HG02642 (cell line): Measurements from ENCODE around the gene PELI2.
A peak's percentile ranks its signal among the peaks of the same experiment; 100 is the strongest.

ENCODE experiments used
- ATAC-seq: cut with Tn5 transposase; IDR thresholded peaks from one replicate; pipeline ENCODE4 v1.9.1; 2021; ENCODE audit warnings: mild to moderate bottlenecking; ENCODE audit not compliant: unreplicated experiment, poor library complexity

PELI2 gene, protein sequence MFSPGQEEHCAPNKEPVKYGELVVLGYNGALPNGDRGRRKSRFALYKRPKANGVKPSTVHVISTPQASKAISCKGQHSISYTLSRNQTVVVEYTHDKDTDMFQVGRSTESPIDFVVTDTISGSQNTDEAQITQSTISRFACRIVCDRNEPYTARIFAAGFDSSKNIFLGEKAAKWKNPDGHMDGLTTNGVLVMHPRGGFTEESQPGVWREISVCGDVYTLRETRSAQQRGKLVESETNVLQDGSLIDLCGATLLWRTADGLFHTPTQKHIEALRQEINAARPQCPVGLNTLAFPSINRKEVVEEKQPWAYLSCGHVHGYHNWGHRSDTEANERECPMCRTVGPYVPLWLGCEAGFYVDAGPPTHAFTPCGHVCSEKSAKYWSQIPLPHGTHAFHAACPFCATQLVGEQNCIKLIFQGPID

DNA sequence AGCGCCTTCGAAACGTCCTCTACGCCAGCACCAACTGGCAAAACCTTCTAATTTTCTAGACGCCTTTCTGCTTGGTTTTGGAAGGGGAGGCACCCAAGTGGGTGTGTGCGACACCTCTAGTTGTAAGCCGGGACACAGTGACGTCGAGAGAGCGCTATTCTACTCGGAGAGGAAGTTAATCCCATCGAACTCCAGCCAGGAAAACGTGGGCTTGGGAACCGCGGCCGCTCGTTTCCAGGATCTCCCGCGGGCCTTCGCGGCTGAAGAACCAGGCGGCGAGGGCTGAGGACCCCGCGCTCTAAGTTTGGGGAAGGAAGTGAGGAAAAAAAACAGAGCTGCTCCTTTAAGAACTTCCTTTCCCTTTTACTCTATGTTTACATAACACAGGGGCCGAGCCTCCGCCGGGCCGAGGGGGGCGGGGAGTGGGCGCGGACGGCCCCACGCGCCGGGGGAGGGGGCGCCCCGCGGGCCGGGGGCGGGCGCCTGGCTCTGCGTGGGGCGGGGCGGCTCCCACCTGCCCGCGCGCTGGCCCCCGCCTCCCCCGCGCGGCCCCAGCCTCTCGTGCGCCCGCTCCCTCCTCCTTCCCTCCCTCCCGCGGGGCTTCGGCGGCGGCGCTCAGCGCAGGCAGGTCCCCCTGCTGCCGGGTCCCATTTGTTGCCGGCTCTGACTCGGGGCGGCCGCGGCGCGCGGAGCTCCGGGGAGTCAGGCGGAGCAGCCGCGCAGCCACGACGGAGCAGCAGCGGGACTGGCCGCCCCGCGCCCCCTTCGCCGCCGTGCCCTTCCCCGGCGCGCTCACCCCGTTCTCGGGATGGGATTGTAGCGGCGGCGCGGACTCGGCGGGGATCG lies at the start of gene PELI2:
PELI2 (plus strand) TSS at position 647 of the 846 bp plus-strand sequence. CDS start 250 bp downstream, outside the sequence.
- peak; percentile 72 for ATAC-seq

DNA sequence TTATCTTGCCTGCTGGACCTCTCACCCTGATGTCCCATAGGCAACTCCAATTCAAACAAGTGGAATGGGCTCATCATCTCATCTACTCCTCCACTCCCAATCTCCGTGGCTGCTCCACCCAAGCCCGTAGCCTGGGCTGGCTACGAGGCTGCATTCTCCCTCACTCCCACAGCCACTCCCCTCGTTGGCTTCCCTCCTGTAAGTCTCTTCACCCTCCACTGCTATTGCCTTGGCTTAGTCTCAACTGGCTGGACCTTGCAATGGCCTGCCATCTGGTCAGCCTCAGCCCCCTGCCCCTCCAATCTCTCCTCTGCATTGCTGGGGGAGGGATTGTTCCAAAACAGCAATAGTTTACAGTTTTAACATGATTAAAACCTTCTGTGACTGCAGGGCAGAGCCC lies 44.4 kb upstream of the PELI2 start:
- no peak for ATAC-seq

DNA sequence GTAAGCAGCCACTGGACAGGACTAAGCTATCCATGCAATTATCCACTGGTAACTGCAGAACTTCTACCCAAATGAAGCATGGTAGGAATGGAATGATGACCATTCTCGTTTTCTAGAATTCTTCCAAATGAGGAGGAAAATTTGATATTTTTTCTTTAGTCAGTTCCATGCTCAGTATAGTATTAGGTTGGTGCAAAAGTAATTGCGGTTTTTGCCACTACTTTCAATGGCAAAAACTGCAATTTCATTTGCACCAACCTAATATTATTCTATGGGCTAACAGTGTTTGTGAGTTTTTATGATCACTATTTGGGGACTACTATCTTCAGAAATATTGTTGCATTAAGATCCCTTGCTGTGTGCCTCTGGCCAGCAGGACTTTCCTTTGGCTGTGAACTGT lies 42.9 kb upstream of the PELI2 start:
- no peak for ATAC-seq

DNA sequence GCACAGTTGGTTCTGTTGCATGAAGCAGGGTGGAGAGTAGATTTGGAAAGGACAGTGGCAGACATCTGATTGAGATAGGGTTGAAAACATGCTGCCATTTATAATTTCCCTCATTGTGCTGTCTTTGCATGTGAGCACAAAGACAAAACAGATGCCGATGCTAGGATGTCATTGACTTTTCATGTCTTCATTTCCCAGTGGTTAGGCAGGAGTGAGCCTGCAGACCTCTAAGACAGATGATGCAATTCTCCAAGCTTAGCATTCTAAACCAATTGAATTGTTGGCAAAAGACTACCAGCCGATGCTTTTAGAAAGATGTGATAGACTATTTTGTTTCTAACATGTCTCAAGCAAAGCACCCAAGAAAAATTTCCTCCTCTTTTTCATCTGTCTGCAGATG lies 37.1 kb upstream of the PELI2 start:
- ATAC-seq, result no peak

DNA sequence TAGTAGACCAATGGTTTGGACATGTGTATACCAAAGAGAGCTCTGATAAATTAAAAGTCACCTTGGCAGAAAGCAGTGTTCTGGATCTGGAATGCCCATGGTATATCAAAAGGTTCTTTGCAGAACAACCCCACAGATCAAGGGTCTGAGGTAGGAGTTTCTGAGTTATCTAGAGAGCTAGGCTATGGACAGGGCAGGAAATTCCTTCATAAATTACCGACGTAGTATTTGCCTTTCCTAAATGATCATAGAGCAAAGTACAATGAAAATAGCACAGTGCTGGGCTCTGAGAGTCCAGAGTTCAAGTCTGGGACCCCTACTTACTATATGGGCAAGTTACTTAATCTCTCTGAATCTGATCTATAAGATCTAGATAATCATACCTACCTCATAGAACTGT lies 35.3 kb upstream of the PELI2 start:
- no peak for ATAC-seq

DNA sequence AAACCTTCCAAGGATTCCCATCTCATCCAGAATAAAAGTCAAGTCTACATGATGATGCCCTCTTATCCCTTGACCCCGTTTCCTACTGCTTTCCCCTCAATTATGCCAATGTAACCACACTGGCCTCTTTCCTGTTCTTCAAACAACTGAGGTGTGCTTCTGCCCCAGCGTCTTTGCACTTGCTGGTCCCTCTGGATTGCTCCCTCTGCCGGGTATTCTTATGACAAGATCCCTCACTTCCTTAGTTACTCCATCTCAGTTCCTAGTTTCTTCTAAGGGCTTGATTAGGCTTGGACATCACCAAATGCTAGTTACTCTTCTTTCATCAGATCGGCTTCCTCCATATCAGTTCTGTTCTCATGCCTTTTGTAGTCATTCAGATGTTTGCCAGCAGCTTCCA lies 32.7 kb upstream of the PELI2 start:
- no peak for ATAC-seq

DNA sequence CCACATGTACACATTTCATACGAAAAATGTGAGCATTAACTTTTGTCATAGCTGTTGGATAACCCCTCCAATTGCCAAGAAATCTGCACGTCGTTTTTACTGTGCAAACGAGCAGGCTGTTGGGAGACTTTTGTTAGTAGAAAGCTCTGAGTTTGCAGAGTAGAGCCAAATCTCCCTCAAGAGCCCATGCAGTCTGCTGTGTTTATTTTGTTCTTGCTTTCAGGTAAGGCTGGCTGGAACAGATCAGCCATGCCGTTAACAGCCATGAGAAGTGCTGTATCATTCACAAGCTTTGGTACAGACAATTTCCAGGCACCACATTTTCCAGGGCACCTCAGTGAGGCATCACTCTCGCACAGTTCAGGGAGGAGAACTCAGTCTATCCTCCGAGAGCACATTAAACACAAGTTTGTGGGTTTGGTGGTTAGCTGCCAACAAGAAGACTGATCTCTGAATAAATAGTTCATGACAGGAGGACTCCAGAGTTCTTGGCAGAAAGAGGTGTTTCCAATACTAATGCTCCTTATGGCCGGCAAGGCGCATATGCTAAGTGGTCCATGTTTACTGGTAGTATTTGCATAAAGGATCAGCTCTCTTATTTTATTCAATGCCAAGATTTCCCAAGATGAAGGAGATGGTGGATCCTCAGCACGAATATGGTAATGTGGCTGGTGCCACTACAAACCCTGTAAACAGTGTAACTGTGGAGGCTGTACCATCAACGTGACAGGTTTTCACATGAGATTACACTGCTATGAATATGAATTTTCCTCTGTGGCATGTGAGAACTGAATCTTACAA lies 30.3 kb upstream of the PELI2 start:
- ATAC-seq, result no peak

DNA sequence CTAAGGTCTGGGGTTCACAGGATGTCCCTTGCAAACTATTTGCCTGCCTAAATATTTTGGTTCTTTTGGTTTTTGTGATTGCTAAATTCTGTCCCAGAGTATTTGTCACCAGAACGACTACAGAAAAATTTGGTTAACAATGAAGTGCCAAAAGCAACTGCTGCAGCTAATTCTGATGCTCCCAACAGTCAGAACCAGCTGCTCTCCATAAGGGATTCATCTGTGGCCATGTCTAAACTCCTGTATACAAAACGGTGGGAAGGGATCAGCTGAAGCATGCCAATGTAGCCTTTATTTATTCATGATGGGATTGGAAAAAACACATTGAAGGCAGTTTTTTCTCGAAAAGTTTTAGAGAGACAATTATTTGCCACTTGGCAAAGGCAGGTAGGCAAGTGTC lies 29.3 kb upstream of the PELI2 start:
- ATAC-seq, result no peak

DNA sequence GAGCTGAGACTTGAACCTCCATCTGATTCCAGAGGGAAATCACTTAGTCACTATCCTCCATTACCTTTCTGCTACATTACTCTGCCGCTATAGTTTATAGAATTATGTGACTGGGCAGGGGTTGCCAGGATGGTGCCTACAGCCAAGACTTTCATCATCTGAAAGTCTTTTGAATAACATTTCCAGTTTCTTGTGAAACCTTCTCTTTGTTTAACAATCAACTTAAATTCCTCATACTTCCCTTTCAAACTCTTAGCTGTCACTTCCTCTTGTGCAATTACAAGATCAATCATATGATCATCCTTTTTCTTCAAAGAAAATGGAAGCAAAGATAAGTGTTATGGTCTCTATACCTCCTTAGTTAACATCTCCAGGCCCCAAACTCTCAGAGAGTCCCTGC lies 25.4 kb upstream of the PELI2 start:
- no peak for ATAC-seq

DNA sequence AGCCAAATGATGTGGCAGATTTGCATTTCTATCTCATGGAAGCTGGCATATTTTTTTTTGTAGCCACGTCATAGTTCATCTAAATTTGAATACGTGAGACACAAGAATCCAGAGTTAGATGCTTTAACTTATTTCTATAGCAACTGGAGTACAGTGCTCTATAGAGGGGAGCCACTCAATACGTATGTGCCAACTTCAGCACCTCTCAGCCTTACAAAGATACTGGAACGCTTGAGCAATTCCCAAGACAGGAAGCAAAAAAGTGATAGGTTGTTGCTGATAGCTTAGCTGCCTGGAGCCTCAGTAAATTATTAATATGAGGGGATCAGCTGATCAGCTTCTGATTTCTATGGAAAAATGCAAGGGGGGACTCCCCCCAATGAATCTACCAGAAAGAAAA lies 24.1 kb upstream of the PELI2 start:
- no peak for ATAC-seq

DNA sequence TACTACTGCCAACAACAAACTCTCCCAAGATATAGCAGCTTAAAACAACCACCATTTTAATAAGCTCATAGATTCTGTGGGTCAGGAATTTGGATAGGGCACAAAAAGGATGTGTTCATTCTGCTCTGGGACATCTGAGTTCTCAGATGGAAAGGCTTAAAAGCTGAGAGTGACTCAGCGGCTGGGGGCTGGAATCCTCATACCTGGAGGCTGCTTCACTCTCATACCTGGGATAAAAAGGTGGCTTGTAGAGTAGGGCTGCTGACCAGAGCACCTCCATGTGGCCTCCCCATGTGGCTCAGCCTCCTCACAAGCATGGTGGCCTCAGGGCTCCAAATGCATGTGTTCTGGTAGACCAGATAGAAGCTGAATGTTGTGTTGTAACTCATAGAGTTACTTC lies 20.2 kb upstream of the PELI2 start:
- ATAC-seq, result no peak

DNA sequence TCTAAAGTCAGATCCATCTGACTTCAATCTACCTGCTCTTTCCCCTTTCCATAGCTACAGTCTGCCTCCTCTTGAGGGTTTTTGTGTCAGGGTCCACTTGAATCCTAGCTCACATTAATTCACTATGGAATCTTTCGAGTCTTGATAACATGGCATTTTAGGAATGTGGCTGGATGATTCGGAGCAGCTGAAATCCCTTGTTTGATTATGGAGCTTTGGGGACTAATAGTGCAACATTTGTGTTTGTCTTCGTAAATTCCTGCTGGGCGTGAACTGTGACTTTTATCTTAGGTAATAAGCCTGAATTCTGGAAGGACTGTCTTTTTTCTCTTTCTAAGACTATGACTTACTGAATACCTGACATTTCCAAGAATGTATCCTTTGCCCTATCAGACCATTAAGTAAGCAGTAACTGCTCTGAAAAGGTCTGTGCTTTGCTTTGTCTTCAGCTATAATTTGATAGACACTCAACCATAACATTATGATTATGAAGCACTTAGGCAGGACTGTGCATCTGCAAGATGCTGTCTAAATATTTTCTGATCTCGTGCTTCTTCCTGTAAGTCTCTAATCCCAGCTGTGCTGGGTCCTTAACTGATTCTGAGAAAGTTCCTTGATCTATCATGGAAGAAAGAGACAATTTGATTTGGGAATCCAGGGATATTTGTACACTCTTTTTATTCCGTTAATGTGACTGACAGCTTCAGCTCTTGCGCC lies 19.0 kb upstream of the PELI2 start:
- ATAC-seq, result no peak

DNA sequence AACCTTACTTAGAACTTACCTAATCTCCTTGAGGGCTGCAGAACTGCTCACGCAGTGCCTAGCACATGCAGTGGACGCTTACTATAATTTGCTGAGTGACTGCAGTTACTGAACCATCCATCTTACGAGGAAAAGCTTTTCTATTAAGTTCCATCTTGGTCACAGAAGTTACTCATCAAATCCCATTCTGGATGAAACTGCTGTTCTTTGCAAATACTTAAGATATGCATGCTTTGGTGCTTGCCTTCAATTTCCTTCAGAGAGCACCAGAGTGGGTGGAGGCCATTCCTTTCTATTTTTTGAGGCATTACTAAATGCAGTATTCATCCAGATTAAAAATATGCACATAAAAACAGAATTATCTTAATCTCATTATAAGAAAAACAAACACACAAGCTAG lies 17.7 kb upstream of the PELI2 start:
- no peak for ATAC-seq

DNA sequence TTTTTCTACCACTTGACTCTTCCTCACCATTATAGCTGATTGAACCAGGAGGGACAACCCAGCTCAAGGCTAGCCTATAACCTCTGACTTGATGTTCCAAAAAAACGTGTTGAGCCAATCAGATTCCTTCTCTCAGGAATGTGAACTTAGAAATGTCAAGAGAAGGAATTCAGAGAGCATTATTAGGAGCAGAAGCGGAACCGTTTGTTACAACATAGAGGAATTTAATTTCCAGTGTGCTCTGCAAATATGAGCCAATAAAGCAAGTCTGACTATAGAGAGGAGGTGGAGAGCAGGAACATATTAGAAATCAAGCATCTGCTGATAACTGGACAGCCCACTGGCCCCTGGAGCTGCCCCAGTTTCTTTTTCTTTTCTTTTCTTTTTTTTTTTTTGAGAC lies 15.3 kb upstream of the PELI2 start:
- ATAC-seq, result no peak

DNA sequence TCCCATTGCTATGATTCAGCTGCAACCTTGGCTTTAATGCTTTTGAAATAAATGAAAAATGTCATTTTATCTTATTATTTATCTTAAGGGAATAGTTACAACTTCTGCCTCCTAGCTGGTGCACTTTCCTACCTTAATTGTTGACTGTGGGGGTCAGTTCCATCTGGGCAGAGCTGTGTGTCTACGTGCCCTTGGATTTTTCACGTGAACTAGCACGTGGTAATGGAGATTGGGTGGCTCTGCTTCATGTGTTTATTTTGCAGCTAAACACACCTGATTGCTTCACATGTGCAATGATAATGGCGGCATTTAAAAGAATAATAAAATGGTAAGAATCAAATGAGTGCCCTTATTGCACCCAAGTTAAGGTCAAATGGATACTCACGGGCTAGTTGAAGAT lies 10.6 kb upstream of the PELI2 start:
- no peak for ATAC-seq

DNA sequence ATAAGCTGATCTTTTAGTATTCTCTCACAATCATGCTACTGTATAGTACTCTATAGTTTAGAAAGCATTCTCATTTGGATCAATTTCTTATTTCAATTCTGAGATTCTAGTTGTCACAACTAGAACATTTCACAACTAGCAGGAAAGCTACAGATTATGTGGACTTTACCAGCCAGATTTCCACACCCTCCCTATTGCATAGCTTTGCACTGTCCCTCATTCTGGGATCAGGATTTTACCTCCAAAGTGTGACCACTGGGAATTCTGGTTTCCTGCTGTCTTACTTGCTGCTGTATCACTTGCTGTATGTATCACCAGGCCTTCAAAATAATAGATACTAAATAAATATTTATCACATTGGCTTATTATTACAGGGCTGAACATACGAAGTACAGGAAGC lies 10.2 kb upstream of the PELI2 start:
- no peak for ATAC-seq

DNA sequence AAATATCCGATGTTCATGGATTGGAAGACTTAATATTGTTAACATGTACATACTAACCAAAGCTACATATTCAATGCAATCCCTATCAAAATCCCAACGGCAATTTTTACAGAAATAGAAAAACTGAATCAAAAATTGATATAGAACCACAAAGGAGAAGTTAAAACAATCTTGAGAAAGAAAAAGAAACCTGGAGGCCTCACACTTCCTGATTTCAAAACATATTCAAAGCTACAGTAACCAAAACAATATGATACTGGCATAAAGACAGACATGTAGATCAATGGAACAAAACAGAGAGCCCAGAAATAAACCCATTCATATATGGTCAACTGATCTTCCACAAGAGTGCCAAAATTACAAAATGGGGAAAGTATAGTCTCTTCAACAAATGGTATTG lies 5.4 kb upstream of the PELI2 start:
- ATAC-seq, result no peak

DNA sequence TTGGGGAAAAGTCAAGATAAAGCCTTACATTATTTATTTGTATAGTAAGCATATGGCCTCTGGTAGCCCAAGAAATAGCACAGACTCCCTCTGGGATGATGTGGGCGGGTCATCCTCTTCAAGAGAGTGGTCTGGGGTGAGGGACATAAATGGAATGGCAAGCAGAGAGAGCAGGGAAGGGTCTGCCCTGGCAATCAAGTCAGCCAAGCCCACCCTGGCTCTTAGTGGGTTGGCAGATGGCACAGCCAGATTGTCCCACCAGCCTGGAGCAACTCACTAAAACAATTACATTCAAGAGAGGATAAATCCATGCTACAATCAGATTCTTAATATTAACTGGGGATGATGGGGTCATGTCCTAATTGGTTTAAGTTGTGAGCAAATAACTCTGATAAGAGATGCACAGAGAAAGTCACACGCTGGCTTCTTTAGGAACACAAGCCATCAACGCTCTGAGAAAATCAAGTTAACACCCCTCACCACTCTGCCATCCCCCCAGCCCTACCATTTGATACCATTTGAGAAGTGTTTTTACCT lies 2.8 kb upstream of the PELI2 start:
- no peak for ATAC-seq

DNA sequence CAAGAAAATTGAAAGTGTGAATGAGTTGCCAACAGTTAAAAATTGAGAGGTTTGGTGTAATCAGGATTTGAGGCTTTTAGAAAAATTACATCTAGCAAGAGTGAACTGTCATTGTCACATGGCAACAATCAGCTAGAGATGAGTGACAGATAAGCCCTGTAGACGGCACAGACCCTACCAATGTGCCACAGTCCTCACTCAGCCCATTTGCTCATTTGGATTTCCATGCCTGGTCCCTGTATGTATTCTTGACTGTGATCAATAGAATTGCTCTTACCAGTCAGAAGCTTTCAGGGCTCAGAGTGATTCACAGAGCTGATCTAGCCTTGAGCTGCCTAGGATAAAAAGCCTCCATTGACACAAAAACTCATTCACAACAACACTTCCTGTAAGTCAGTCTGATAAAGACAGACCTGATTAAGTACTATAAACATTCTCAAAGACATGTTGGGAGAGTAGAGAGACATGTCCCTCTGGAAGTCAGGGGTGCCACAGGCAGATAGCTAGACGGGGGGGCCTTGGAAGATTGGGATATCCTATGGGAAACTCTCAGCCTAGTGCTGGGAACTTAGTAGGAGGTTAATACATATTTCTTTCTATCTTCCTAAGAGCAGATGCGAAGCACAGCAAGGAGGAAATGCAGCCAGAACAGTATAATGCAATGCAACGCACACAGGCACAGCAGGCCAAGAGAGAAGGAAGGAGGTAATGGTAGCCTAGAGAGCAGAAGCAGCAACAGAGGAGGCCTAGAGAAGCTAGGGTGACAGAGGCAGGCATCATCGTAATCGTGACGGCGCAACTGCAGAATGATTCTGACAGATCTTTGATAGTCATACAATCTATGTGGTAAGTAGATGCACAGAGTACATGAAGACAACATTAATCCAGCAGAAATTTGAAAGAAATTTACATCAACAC lies 2.0 kb upstream of the PELI2 start:
- ATAC-seq, result no peak
